Panc1 (cell line): ENCODE measurements around the gene MAP1B. TPM values are rescaled to one million over a fixed set of nuclear protein-coding genes. Genes with fewer than 3 reads are reported as not detected.

Experiments
- ATAC-seq: fragments of 200-7000 bp; cut with Tn5 transposase; 2 replicates; pipeline ENCODE4 v1.9.1; 2020; ENCODE audit warnings: mild to moderate bottlenecking, moderate library complexity
- BruUV-seq: library from RNA; stranded (reverse); fragments of 400-500 nt; replicated peaks from 2 replicates; lab custom pipeline; 2021; lab: Mats Ljungman, UMichigan
- CTCF ChIA-PET: fragments of 300-600 bp; sonication (Branson Sonifier 250); formaldehyde crosslinking; loops from one replicate; lab custom pipeline; 2022; ENCODE audit warnings: antibody characterized with exemption; lab: Charles Lee
- POLR2A ChIA-PET: fragments of 300-600 bp; sonication (Branson Sonifier 250); formaldehyde crosslinking; loops from one replicate; lab custom pipeline; 2022; ENCODE audit warnings: antibody characterized with exemption; lab: Charles Lee
- DNase-seq: peaks from one replicate; pipeline ENCODE4 v3.0.0-alpha.2; 2010; ENCODE audit warnings: low read depth, low spot score
- H3K27ac ChIP-seq: 2 replicates; pipeline ENCODE4 v1.5.1; 2011; ENCODE audit warnings: mild to moderate bottlenecking, low read length, inconsistent platforms
- H3K27me3 ChIP-seq: fragments of 200-500 bp; sonication (Bioruptor generic); 2 replicates; pipeline ENCODE4 v1.6.0; 2014; ENCODE audit warnings: low read length, inconsistent platforms; ENCODE audit not compliant: control insufficient read depth, insufficient read depth
- H3K36me3 ChIP-seq: fragments of 200-500 bp; sonication (Bioruptor generic); 2 replicates; pipeline ENCODE4 v1.5.1; 2014; ENCODE audit warnings: inconsistent platforms, mild to moderate bottlenecking, low read length, moderate library complexity; ENCODE audit not compliant: control insufficient read depth, insufficient read depth
- H3K4me1 ChIP-seq: 2 replicates; pipeline ENCODE4 v1.5.1; 2011; ENCODE audit warnings: inconsistent platforms, mild to moderate bottlenecking, low read length, moderate library complexity; ENCODE audit not compliant: control insufficient read depth, insufficient read depth
- H3K4me3 ChIP-seq, 2 experiments: 2 replicates each; pipeline ENCODE4 v1.5.1; 2011 to 2012; ENCODE audit warnings: low read depth in 2 of 2, low read length in 2 of 2, mild to moderate bottlenecking in 2 of 2, inconsistent platforms in 1 of 2, moderate library complexity in 1 of 2
- H3K9me3 ChIP-seq: fragments of 200-500 bp; sonication (Bioruptor generic); 2 replicates; pipeline ENCODE4 v1.5.1; 2014; ENCODE audit warnings: low read depth, mild to moderate bottlenecking, inconsistent platforms, low read length, moderate library complexity; ENCODE audit not compliant: control insufficient read depth, insufficient read depth
- CTCF ChIP-seq: fragments of 450-650 bp; IDR thresholded peaks from 2 replicates; pipeline ENCODE4 v1.5.1; 2017; ENCODE audit warnings: mild to moderate bottlenecking
- POLR2AphosphoS5 ChIP-seq: IDR thresholded peaks from 2 replicates; pipeline ENCODE4 v1.6.1; 2012; ENCODE audit warnings: mild to moderate bottlenecking, low read depth, low read length, moderate library complexity
- REST ChIP-seq, 2 experiments: IDR thresholded peaks; 2 replicates each; pipeline ENCODE4 v1.6.1; 2011 to 2012; ENCODE audit warnings: low read depth in 2 of 2, control low read depth in 1 of 2, low read length in 1 of 2, mild to moderate bottlenecking in 1 of 2, moderate library complexity in 1 of 2; ENCODE audit not compliant: insufficient read depth in 1 of 2
- SIN3A ChIP-seq: IDR thresholded peaks from 2 replicates; pipeline ENCODE4 v1.6.1; 2012; ENCODE audit warnings: low read depth, mild to moderate bottlenecking, low read length, moderate library complexity, borderline replicate concordance; ENCODE audit not compliant: insufficient read depth
- TCF7L2 ChIP-seq: IDR thresholded peaks from 2 replicates; pipeline ENCODE4 v1.6.1; 2011; ENCODE audit warnings: mild to moderate bottlenecking, low read depth, low read length, inconsistent platforms
- in situ Hi-C: cut with HindIII; loops from 2 replicates; pipeline ENCODE4 v1.10.0; 2016; ENCODE audit warnings: low sequenced_read_pairs, low pct_unique_long_range_greater_than_20kb
- intact Hi-C: fragments of 100-400 bp; cut with micrococcal nuclease; formaldehyde crosslinking; loops from one replicate; pipeline ENCODE4 v1.10.0; 2022; ENCODE audit not compliant: unreplicated experiment
- total RNA-seq: library from RNA; stranded (reverse); gene quantifications from one replicate; pipeline ENCODE4 v1.2.1, GENCODE V29; 2021; ENCODE audit not compliant: unreplicated experiment

Gene MAP1B
- total RNA-seq, 1 experiment from 2014 or later = 82.3 TPM

GRCh38 chr5:72145348-72145747 lies 38.1 kb downstream of the MAP1B start:
- intact Hi-C loops (no loop called here), in situ Hi-C loops (no loop called here)
- no peaks in the 10 kb centered on the region for H3K9me3 ChIP-seq
- ChIA-PET CTCF (no interaction called here), POLR2A (no interaction called here)
- no peaks in the 10 kb centered on the region for H3K4me1 ChIP-seq
- BruUV-seq = no TSS peak
- H3K36me3 ChIP-seq = no peaks in the 10 kb centered on the region
- no peaks in the 10 kb centered on the region for H3K27me3 ChIP-seq
- H3K4me3 ChIP-seq = no peak overlapping the region
- DNase-seq (no peak), ATAC-seq (no peak)
- no peak for TF ChIP-seq POLR2AphosphoS5
- TF ChIP-seq CTCF = no peak
- no peak for TF ChIP-seq REST (IDR thresholded peaks at IDR 0.05; ENCODE audit: insufficient read depth in 1 of 2, low read depth in 2 of 2, low read length in 1 of 2)
- no peak for TF ChIP-seq SIN3A
- no peak for TF ChIP-seq TCF7L2
- no peak overlapping the region for H3K27ac ChIP-seq

- no peak for TF ChIP-seq REST (IDR thresholded peaks at IDR 0.05; ENCODE audit: insufficient read depth in 1 of 2, low read depth in 2 of 2, low read length in 1 of 2)
- no peak for TF ChIP-seq TCF7L2
- no peak for TF ChIP-seq POLR2AphosphoS5
- Histone ChIP-seq H3K27ac (no peak overlapping the region), H3K36me3 (no peaks in the 10 kb centered on the region), H3K4me1 (no peaks in the 10 kb centered on the region), H3K9me3 (no peaks in the 10 kb centered on the region), H3K4me3 (no peak overlapping the region), H3K27me3 (no peaks in the 10 kb centered on the region)
- ATAC-seq (no peak), DNase-seq (no peak)
- ChIA-PET CTCF (no interaction called here), POLR2A (no interaction called here)
- no TSS peak for BruUV-seq
- in situ Hi-C loops (no loop called here), intact Hi-C loops (no loop called here)
Observed at GRCh38 chr5:72146056-72146455, 38.8 kb downstream of the MAP1B start.
